ENCODE measurements around the gene CAMK1D. TPM values are rescaled to one million over a fixed set of nuclear protein-coding genes. Genes with fewer than 3 reads are reported as not detected.

Gene CAMK1D
- total RNA-seq, 4 donors from 2014 or later, result 8.8 to 17.8 (median 13.9) TPM

DNA sequence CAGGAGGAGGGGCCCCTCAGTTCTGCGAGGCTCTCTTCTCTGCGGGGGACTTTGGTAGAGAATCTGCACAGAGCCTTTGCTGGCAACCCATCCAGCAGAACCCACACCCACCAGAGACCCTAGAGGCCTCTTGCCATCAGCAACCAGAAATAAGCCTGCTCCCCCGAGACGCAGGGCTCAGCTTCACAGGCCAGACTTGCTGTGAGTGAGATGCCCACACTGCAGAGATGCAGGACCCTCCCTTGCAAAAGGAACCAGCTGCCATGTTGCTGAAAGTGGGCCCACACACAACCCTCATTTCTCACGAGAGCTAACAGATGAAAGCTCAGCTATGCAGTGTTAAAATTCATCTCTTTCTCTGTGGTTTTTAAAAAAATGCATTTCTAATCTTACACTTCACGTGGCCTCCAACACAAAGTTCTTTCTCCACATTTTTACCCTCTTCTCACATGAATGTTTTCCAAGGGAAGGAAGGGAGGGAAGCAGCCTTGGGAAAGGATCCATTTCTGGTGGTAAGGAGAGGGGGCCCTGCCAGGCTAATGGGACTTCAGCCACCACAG is 480.6 kb downstream of the CAMK1D start:
- no peak for TF ChIP-seq CTCF (IDR thresholded peaks at IDR 0.05; ENCODE audit: low read depth)

- TF ChIP-seq CTCF (IDR thresholded peaks at IDR 0.05; ENCODE audit: low read depth), result no peak
Observed at GRCh38 chr10:12832096-12832495, 482.7 kb downstream of the CAMK1D start.

- TF ChIP-seq CTCF (IDR thresholded peaks at IDR 0.05; ENCODE audit: low read depth), result no peak
Observed at GRCh38 chr10:12833451-12833850, 484.1 kb downstream of the CAMK1D start.

- no peak for TF ChIP-seq CTCF (IDR thresholded peaks at IDR 0.05; ENCODE audit: low read depth)
Observed at GRCh38 chr10:12834116-12834665, 484.8 kb downstream of the CAMK1D start.

DNA sequence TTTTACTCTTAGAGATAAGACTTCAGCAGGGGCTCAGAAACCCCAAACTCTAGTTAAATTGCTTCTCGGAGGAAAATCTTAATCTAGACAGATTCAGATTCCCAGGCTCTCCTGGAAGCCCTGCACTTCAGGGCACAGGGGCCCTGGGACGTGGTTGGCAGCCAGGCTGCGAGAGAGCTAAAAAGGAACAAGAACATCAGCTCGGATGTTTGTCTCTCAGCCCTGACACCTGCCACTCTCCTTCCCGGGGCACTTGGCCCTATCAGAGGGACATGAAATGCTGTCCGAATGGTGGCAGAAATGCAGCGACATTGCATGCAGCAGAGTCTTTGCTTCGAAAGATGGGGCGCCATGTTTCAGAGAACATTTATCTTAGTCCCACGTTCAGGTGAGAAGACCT is 485.4 kb downstream of the CAMK1D start:
- no peak for TF ChIP-seq CTCF (IDR thresholded peaks at IDR 0.05; ENCODE audit: low read depth)

GRCh38 chr10:12835709-12836108 is 486.4 kb downstream of the CAMK1D start:
- no peak for TF ChIP-seq CTCF (IDR thresholded peaks at IDR 0.05; ENCODE audit: low read depth)

- no peak for TF ChIP-seq CTCF (IDR thresholded peaks at IDR 0.05; ENCODE audit: low read depth)
Observed at GRCh38 chr10:12838366-12838765, 489.0 kb downstream of the CAMK1D start.
